Ectodermal cell (in vitro differentiated cells): Measurements from ENCODE around the gene ANKS3.

Experiments used
- H3K27ac ChIP-seq: 2 replicates; pipeline ENCODE4 v1.7.0; 2013; ENCODE audit warnings: mild to moderate bottlenecking, low read depth, low read length; ENCODE audit not compliant: insufficient read depth, poor library complexity, severe bottlenecking
- H3K27me3 ChIP-seq: 2 replicates; pipeline ENCODE4 v1.7.0; 2013; ENCODE audit warnings: mild to moderate bottlenecking, low read length; ENCODE audit not compliant: insufficient read depth, control insufficient read depth, poor library complexity, severe bottlenecking
- H3K36me3 ChIP-seq: one replicate; pipeline ENCODE4 v1.7.0; 2013; ENCODE audit warnings: low read length; ENCODE audit not compliant: control insufficient read depth, insufficient read depth
- H3K4me1 ChIP-seq: one replicate; pipeline ENCODE4 v1.7.0; 2013; ENCODE audit warnings: low read length; ENCODE audit not compliant: control insufficient read depth, insufficient read depth
- H3K4me3 ChIP-seq: 2 replicates; pipeline ENCODE4 v1.7.0; 2013; ENCODE audit warnings: low read depth, low read length, control low read depth; ENCODE audit not compliant: insufficient read depth
- H3K9me3 ChIP-seq: 2 replicates; pipeline ENCODE4 v1.7.0; 2013; ENCODE audit warnings: mild to moderate bottlenecking, low read length, moderate library complexity; ENCODE audit not compliant: control insufficient read depth
- WGBS, 2 experiments: methylation state at CpG; one replicate each; pipeline ENCODE4 v1.1.7; 2013; ENCODE audit warnings: missing lambda C conversion rate in 2 of 2; 5-methylcytosine and 5-hydroxymethylcytosine counted together

The ANKS3 gene

GRCh38 chr16:4696172-4696904 lies 37.7 kb downstream of the ANKS3 start:
- no peaks in the 10 kb centered on the region for H3K27me3 ChIP-seq

GRCh38 chr16:4695473-4696171 lies 38.4 kb downstream of the ANKS3 start:
- no peak overlapping the region for H3K4me3 ChIP-seq
- no peaks in the 10 kb centered on the region for H3K27me3 ChIP-seq
- H3K27ac ChIP-seq, result no peak overlapping the region
- H3K4me1 ChIP-seq, result peaks cover 9% of the 10 kb centered on the region
- peaks cover 15% of the 10 kb centered on the region for H3K36me3 ChIP-seq
- WGBS, 2 experiments, result 87 to 89% methylated on average over 12 of the region's 12 CpGs
- no peaks in the 10 kb centered on the region for H3K9me3 ChIP-seq

More at GRCh38 chr16:4696172-4696904, 37.7 kb downstream of the ANKS3 start:
- Histone ChIP-seq H3K4me3 (no peak overlapping the region), H3K27ac (no peak overlapping the region), H3K9me3 (no peaks in the 10 kb centered on the region), H3K36me3 (peaks cover 22% of the 10 kb centered on the region), H3K4me1 (peaks cover 9% of the 10 kb centered on the region)
- WGBS, 2 experiments, result 94 to 95% methylated on average over 19 of the region's 19 CpGs

GRCh38 chr16:4694642-4695451 lies 39.2 kb downstream of the ANKS3 start:
- Histone ChIP-seq H3K36me3 (peaks cover 12% of the 10 kb centered on the region), H3K27ac (no peak overlapping the region), H3K4me1 (peaks cover 9% of the 10 kb centered on the region), H3K4me3 (peak overlapping the region; percentile 99), H3K9me3 (no peaks in the 10 kb centered on the region), H3K27me3 (no peaks in the 10 kb centered on the region)
- 79 to 83% methylated on average over 26 of the region's 26 CpGs for WGBS, 2 experiments

GRCh38 chr16:4693956-4694641 lies 40.0 kb downstream of the ANKS3 start:
- Histone ChIP-seq H3K27ac (no peak overlapping the region), H3K4me1 (peaks cover 9% of the 10 kb centered on the region), H3K27me3 (no peaks in the 10 kb centered on the region), H3K4me3 (peak overlapping the region; percentile 99), H3K36me3 (peaks cover 6% of the 10 kb centered on the region), H3K9me3 (no peaks in the 10 kb centered on the region)
- 1 to 2% methylated on average over 54 of the region's 54 CpGs for WGBS, 2 experiments

GRCh38 chr16:4693296-4693955 lies 40.6 kb downstream of the ANKS3 start, which contains the start of gene NUDT16L1:
Gene NUDT16L1, plus strand, starts transcription at chr16:4693562. Its CDS starts 165 bp downstream, at chr16:4693727.
- Histone ChIP-seq H3K27ac (no peak within 1 kb of the TSS), H3K4me1 (peaks cover 9% of the 10 kb centered on the region), H3K9me3 (no peaks in the 10 kb centered on the region), H3K36me3 (peaks cover 6% of the 10 kb centered on the region), H3K4me3 (peak within 1 kb of the TSS; percentile 99), H3K27me3 (no peaks in the 10 kb centered on the region)
- 0% methylated on average over 91 of the region's 91 CpGs for WGBS, 2 experiments

- WGBS, 2 experiments, result 40 to 41% methylated on average over 31 of the region's 31 CpGs
- H3K4me3 ChIP-seq, result peak overlapping the region; percentile 99
- H3K27ac ChIP-seq, result no peak overlapping the region
- peaks cover 6% of the 10 kb centered on the region for H3K36me3 ChIP-seq
- no peaks in the 10 kb centered on the region for H3K27me3 ChIP-seq
- H3K4me1 ChIP-seq, result peaks cover 9% of the 10 kb centered on the region
- no peaks in the 10 kb centered on the region for H3K9me3 ChIP-seq
Observed at GRCh38 chr16:4692460-4693295, 41.4 kb downstream of the ANKS3 start.

GRCh38 chr16:4691666-4692412 lies 42.2 kb downstream of the ANKS3 start:
- Histone ChIP-seq H3K4me3 (no peak overlapping the region), H3K9me3 (no peaks in the 10 kb centered on the region), H3K36me3 (peaks cover under 1% of the 10 kb centered on the region), H3K27me3 (no peaks in the 10 kb centered on the region), H3K4me1 (peaks cover 9% of the 10 kb centered on the region), H3K27ac (no peak overlapping the region)
- WGBS, 2 experiments, result 88% methylated on average over 20 of the region's 20 CpGs

- WGBS, 2 experiments, result 92 to 94% methylated on average over 19 of the region's 19 CpGs
- Histone ChIP-seq H3K4me3 (no peak overlapping the region), H3K9me3 (no peaks in the 10 kb centered on the region), H3K27me3 (no peaks in the 10 kb centered on the region), H3K36me3 (no peaks in the 10 kb centered on the region), H3K27ac (no peak overlapping the region), H3K4me1 (peaks cover 9% of the 10 kb centered on the region)
Observed at GRCh38 chr16:4690946-4691665, 43.0 kb downstream of the ANKS3 start.
